Lower leg skin (tissue), 4 donors: ENCODE data around the gene KCNK7. TPM values are rescaled to one million over a fixed set of nuclear protein-coding genes. Genes with fewer than 3 reads are reported as not detected.

Experiments used
- DNase-seq, 2 donors: peaks; one replicate each; pipeline ENCODE4 v3.0.0-alpha.2; 2019; ENCODE audit warnings: low spot score in 2 of 2
- H3K4me3 ChIP-seq: fragments of 200-600 bp; sonication (generic); 2 replicates; pipeline ENCODE4 v1.5.1; 2017; ENCODE audit warnings: mild to moderate bottlenecking, low read depth; ENCODE audit not compliant: poor library complexity, severe bottlenecking
- POLR2A ChIP-seq, 2 donors: fragments of 450-650 bp; IDR thresholded peaks; one replicate each; pipeline ENCODE4 v1.6.1; 2016 to 2017; ENCODE audit warnings: antibody characterized with exemption in 2 of 2, mild to moderate bottlenecking in 1 of 2, moderate library complexity in 1 of 2
- WGBS, 2 donors: methylation state at CpG; one replicate each; pipeline ENCODE4 v1.1.5; 2018; 5-methylcytosine and 5-hydroxymethylcytosine counted together
- intact Hi-C: fragments of 100-400 bp; cut with DNase I; formaldehyde crosslinking; loops from one replicate; pipeline ENCODE4 v1.15.0; 2023; ENCODE audit warnings: low total_unique reads
- total RNA-seq, 4 donors: library from RNA; depleted of rRNA; stranded (reverse); fragments of >200 nt; gene quantifications; one replicate each; pipeline ENCODE4 v1.1.0, GENCODE V29; 2016
- TF ChIP-seq, protein P1 (sequence below), 3 donors: fragments of 450-650 bp; IDR thresholded peaks; one replicate each; pipeline ENCODE4 v1.5.1; 2016; ENCODE audit warnings: antibody characterized with exemption in 3 of 3, mild to moderate bottlenecking in 3 of 3, moderate library complexity in 2 of 3

KCNK7 gene
- total RNA-seq, 4 donors from 2014 or later = 168 to 197 (median 184) TPM

DNA sequence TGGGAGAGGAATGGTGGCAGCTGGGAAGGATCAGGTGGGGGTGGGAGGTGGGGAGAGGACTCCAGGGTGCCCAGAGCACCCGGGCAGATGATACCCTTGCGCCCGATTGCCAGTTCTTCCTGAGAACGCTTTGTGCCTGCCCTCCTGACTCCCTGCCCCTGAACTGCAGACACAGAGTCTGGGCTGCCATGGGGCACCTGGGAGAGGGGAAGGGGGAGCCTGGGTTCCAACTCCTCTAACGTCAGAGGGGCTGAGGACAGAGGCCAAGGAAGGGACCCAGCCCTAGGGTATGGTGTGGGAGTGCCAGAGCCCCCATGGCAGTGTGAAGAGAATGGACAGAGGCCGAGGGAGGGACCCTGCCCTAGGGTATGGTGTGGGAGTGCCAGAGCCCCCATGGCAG, 920 bp upstream of the KCNK7 start:
- no peak for TF ChIP-seq POLR2A (IDR thresholded peaks at IDR 0.05)
- no peak overlapping the region for H3K4me3 ChIP-seq
- intact Hi-C loops = no loop called here
- DNase-seq = no peak
- WGBS, 2 donors = 74 to 82% methylated on average over 6 of the region's 6 CpGs

DNA sequence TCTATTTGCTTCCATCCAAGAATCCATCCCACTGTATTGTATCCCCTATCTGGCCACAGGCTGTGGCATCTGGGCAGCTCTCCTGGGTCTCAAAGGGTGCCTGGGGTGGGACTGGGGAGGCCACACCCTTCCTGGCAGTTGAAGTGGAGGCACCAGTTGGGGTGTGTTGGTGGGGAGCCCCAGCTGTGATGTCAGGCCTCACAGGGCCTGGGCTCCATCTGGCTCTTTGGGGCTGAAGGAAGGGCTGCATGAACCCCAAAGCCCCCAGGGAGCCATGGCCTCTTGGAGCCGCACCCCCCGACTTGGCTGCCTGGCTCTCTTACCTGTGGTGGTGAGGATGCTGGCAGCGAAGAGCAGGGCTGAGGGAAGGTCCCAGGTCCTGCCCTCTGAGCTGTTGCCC, 469 bp downstream of the KCNK7 start:
- no peak for DNase-seq
- TF ChIP-seq, protein P1, sequence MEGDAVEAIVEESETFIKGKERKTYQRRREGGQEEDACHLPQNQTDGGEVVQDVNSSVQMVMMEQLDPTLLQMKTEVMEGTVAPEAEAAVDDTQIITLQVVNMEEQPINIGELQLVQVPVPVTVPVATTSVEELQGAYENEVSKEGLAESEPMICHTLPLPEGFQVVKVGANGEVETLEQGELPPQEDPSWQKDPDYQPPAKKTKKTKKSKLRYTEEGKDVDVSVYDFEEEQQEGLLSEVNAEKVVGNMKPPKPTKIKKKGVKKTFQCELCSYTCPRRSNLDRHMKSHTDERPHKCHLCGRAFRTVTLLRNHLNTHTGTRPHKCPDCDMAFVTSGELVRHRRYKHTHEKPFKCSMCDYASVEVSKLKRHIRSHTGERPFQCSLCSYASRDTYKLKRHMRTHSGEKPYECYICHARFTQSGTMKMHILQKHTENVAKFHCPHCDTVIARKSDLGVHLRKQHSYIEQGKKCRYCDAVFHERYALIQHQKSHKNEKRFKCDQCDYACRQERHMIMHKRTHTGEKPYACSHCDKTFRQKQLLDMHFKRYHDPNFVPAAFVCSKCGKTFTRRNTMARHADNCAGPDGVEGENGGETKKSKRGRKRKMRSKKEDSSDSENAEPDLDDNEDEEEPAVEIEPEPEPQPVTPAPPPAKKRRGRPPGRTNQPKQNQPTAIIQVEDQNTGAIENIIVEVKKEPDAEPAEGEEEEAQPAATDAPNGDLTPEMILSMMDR (IDR thresholded peaks at IDR 0.05) = no peak
- TF ChIP-seq POLR2A (IDR thresholded peaks at IDR 0.05) = no peak
- WGBS, 2 donors = 44 to 48% methylated on average over 3 of the region's 3 CpGs
- H3K4me3 ChIP-seq = no peak overlapping the region
- intact Hi-C loops = no loop called here

DNA sequence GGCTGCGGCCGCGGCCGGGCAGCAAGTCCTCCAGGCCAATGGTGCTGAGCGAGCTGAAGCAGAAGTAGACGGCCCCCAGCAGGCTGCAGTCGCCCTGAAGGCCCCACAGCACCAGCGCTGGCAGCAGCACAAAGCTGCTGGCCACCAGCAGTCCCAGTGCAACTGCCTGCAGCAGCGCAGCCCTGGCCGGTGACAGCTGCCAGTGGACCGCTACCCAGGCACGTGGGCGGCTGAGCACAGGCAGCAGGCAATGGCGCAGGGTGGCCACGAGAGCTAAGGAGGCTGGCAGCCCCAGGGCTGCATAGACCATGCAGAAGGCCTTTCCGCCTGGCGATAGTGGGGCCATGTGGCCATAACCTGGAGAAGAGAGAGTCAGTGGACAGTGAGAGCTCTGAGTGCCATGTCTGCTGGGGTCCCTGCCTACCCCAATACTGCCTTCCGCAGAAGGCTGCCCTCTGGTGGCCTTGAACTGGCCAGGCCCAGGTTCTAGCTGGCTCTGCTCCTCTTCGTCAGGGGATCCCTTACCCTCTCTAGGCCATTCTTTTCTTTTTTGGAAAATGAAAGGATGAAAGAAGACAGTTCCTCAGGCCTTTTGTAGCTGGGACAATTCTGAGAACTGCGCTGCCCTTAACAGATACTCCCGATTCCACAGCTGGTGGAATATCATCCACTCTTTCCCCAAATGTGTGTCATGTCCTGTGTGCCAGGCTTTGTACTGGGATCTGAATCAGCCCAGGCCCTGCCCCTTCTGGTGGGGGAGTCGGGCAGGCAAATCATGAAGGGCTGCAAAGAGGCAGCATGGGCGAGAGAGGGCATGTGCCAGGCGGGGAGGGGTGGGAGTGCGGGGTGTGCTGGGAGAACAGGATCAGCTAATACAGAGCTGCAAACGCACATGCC, 1.8 kb downstream of the KCNK7 start:
- no peak overlapping the region for H3K4me3 ChIP-seq
- TF ChIP-seq POLR2A (IDR thresholded peaks at IDR 0.05) = no peak
- TF ChIP-seq, protein P1 (IDR thresholded peaks at IDR 0.05) = no peak
- 56 to 57% methylated on average over 19 to 25 of the region's 26 CpGs for WGBS, 2 donors
- DNase-seq = no peak
- intact Hi-C loops = no loop called here

DNA sequence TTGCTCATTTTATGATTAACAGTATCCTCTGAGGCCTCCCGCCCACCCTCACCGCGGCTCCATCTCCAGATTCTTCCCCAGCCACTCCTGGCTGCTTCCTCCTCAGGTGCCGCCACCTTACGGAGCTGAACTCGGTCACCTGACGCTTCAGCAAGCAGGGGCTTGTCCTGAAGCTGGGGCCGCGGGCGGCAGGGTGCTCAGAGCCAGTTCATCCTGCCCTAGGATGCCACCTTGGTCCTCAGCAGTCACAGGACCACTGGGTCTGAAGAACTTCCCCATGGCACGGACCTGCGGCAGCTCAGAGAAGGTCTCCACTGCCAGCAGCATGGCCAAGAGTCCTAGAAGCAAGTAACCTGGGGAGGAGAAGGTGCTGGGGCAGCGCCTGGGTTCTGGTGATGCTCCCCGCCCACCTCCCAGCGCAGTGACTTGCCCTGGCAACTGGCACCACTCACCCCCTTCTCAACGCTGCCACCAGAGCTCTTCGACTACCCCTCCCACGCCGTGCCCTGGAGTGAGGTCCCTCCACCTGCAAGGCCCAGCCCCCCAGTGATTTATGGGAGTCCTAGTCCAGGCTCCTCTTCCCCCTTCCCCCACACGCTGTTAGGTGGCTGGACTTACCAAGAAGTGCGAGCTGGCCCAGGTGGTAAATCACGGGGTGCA, 2.6 kb downstream of the KCNK7 start:
- no peak for DNase-seq
- intact Hi-C loops = no loop called here

DNA sequence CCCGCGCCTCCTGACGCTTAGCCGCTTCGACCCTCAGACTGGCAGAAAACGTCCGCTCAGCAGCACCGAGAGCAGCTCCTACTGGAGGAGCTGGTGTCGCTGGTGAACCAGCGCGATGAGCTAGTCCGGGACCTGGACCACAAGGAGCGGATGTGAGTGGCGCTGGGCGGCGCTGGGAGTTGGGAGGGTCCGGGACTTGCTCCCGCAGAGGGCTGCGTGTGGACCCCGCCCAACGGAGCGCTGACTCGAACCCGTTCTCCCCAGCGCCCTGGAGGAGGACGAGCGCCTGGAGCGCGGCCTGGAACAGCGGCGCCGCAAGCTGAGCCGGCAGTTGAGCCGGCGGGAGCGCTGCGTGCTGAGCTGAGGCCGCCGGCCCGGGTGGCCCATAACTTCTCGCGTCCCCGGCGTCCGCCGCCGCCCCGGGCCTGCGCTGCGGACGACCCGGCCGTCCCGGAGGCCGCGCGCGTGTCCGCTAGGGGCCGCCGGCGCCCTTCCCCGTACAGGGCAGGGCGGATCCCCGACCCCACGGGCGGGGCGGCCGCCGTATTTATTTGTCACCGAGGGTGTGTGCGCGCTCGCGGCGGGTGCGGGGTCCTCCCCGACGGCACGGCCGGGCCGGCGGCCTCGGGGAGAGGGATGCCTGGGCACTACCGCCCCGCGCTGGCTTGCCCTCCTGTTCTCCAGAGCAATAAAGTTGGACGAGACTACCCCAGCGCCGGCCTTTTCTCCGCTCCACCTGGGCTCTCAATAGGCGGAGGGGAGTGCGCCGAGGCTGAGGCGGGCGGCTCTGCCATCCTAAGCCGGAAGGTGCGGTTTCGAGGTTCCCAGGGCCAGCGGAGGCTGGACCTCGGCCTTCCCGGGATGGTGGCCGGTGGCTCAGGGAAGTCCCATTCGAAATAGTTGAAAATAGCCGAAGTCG, 3.4 kb downstream of the KCNK7 start:
- 58 to 63% methylated on average over 42 to 55 of the region's 106 CpGs for WGBS, 2 donors
- no peak overlapping the region for H3K4me3 ChIP-seq
- no peak for DNase-seq
- intact Hi-C loops = no loop called here
- TF ChIP-seq, protein P1 (IDR thresholded peaks at IDR 0.05) = no peak
- TF ChIP-seq POLR2A (IDR thresholded peaks at IDR 0.05) = no peak

More for the DNA sequence above, 2.6 kb downstream of the KCNK7 start:
- H3K4me3 ChIP-seq = no peak overlapping the region
- no peak for TF ChIP-seq POLR2A (IDR thresholded peaks at IDR 0.05)
- TF ChIP-seq, protein P1 (IDR thresholded peaks at IDR 0.05) = no peak
- WGBS, 2 donors = 43 to 56% methylated on average over 21 to 22 of the region's 22 CpGs
